GM06990 (cell line): Measurements from ENCODE around the gene SSR1.
"Not testable (repeated sequence)": the region's sequence is repeated elsewhere in the genome, so short reads cannot be mapped to it uniquely, and the experiment has no call there.

Experiments used
- DNase-seq: peaks from one replicate; pipeline ENCODE4 v3.0.0-alpha.2; 2011; ENCODE audit not compliant: insufficient read length; ENCODE audit errors: extremely low read depth
- H3K27me3 ChIP-seq: replicated peaks from 2 replicates; pipeline ENCODE4 v1.6.0; 2011; ENCODE audit warnings: low read length; ENCODE audit not compliant: control insufficient read depth, insufficient read depth
- H3K36me3 ChIP-seq: 2 replicates; pipeline ENCODE4 v1.5.1; 2011; ENCODE audit warnings: low read length; ENCODE audit not compliant: control insufficient read depth, insufficient read depth
- H3K4me3 ChIP-seq: replicated peaks from 2 replicates; pipeline ENCODE4 v1.5.1; 2011; ENCODE audit warnings: low read depth, mild to moderate bottlenecking, control low read depth, low read length
- TF ChIP-seq, protein P1 (sequence below): IDR thresholded peaks from 2 replicates; pipeline ENCODE4 v1.5.1; 2011; ENCODE audit warnings: low read length, control low read depth, mild to moderate bottlenecking, inconsistent platforms; ENCODE audit not compliant: insufficient read depth, poor library complexity, severe bottlenecking

SSR1 gene

DNA sequence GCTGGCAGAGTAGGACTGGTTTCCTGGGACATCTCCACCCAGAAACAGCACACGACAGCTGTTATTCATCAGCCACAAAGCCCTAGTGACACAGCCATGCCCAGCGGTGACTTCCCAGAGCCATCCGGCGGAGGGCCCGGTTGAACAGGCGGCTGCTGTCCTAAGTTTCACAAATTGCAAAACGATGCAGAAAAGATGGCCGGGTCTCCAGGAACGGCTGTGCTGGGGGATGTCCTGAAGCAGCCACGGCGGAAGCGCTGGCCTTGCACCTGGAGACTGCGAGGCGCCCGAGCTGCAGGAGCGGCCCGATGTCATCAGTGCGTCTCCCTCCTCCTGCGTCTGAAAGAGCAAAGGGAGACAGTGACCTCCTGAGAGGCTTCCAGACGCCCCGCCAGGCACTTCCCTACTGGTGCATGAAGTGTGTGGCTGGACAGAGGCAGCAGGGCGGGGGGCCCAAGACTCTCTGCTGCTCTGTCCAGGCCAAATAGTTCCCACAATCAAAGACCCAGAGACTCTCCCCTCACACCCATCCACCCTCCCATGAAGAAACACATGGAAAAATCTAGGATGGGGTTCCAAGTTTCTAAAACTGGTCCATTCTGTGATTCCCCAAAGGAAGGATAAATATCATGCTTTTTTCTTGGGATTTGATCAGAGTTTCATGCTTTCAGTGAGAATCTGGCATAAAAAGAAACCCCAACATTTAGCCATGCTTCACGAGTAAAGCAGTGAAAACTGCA is 44.0 kb downstream of the SSR1 start:
- no peak for DNase-seq
- TF ChIP-seq, protein P1, sequence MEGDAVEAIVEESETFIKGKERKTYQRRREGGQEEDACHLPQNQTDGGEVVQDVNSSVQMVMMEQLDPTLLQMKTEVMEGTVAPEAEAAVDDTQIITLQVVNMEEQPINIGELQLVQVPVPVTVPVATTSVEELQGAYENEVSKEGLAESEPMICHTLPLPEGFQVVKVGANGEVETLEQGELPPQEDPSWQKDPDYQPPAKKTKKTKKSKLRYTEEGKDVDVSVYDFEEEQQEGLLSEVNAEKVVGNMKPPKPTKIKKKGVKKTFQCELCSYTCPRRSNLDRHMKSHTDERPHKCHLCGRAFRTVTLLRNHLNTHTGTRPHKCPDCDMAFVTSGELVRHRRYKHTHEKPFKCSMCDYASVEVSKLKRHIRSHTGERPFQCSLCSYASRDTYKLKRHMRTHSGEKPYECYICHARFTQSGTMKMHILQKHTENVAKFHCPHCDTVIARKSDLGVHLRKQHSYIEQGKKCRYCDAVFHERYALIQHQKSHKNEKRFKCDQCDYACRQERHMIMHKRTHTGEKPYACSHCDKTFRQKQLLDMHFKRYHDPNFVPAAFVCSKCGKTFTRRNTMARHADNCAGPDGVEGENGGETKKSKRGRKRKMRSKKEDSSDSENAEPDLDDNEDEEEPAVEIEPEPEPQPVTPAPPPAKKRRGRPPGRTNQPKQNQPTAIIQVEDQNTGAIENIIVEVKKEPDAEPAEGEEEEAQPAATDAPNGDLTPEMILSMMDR, result no peak
- Histone ChIP-seq H3K36me3 (no peaks in the 10 kb centered on the region), H3K4me3 (no peak overlapping the region), H3K27me3 (no peaks in the 10 kb centered on the region; the same call in 1 of the 2 replicates)

DNA sequence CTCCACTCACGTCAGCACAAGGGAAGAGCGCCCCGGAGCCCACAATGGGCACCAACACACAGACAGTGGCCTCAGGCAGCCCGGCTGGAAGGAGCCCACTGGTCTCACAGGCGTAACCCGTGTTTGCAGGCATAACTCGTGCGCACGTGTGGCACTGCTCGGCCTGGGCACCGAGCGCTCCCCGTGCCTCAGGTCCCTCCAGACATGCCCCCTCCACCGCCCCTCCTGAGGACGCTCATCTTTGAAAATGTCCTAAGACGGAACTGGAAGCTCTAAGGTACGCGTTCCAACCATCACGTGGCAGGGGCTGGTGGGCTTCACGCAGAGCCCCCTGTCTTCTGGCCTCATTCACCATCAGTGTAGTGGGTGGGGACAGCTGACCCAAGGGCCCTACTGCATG is 44.6 kb downstream of the SSR1 start:
- H3K4me3 ChIP-seq, result no peak overlapping the region
- no peaks in the 10 kb centered on the region for H3K36me3 ChIP-seq
- TF ChIP-seq, protein P1, result no peak
- no peaks in the 10 kb centered on the region; the same call in 1 of the 2 replicates for H3K27me3 ChIP-seq
- DNase-seq, result no peak

DNA sequence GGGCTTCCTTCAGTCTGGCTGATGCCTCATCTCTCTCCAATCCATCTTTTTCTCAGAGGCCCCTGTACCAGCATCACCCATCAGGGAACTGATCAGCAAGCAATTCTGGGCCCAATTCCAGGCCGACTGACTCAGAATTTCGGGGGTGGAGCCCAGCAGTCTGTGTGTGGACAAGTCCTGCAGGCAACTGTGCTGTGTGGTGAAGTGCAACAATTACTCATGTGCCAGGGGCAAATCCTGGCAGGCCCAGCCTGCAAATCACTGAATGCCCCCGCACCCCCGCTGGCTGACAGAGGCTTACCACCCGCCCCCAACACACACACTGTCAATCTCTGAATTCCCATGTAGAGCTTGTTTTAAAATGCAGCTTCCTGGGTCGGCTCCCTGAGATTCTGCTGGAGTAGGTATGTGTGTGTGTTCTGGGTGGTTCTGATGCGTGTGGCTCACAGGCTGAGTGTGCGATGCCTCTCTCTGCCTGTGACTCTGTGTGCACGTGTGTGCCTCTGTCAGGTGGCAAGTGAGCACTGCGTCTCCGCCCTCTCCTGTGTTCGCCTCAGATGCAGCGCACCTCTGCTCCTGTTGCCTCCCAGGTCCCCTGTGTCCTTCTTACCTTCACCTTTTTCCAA is 45.4 kb downstream of the SSR1 start:
- DNase-seq, result no peak
- Histone ChIP-seq H3K4me3 (no peak overlapping the region), H3K36me3 (no peaks in the 10 kb centered on the region), H3K27me3 (no peaks in the 10 kb centered on the region; the same call in 1 of the 2 replicates)
- TF ChIP-seq, protein P1, result no peak

DNA sequence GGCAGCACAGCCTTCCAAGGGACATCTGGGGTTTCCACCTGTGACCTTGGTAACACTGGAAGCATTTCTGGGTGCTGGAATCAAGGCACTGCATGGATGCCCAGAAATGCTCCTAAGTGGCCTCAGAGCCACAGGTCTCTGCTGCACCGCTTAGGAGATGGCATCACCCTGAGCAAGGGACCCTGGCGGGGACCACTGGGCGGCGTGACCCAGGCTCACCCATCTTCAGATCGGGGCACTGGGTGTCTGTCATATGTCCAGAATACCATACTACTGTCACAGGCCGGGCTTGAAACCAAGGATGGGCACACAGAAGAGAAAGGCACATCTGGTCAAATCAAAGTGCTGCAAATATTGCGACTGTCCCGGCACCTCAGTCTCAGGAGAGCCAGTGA is 45.9 kb downstream of the SSR1 start:
- no peak for DNase-seq
- H3K36me3 ChIP-seq, result no peaks in the 10 kb centered on the region
- TF ChIP-seq, protein P1, result no peak
- H3K4me3 ChIP-seq, result no peak overlapping the region
- H3K27me3 ChIP-seq, result no peaks in the 10 kb centered on the region; the same call in 1 of the 2 replicates

DNA sequence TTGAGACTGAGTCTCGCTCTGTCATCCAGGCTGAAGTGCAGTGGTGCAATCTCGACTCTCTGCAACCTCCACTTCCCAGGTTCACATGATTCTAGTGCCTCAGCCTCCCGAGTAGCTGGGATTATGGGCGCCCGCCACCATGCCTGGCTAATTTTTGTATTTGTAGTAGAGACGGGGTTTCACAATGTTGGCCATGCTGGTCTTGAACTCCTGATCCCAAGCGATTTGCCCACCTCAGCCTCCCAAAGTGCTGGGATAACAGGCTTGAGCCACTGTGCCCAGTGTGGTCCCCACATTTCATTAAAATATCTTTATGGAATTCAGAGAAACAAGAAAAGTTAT is 47.6 kb downstream of the SSR1 start:
- not testable (repeated sequence) for H3K4me3 ChIP-seq, H3K27me3 ChIP-seq, DNase-seq, H3K36me3 ChIP-seq

DNA sequence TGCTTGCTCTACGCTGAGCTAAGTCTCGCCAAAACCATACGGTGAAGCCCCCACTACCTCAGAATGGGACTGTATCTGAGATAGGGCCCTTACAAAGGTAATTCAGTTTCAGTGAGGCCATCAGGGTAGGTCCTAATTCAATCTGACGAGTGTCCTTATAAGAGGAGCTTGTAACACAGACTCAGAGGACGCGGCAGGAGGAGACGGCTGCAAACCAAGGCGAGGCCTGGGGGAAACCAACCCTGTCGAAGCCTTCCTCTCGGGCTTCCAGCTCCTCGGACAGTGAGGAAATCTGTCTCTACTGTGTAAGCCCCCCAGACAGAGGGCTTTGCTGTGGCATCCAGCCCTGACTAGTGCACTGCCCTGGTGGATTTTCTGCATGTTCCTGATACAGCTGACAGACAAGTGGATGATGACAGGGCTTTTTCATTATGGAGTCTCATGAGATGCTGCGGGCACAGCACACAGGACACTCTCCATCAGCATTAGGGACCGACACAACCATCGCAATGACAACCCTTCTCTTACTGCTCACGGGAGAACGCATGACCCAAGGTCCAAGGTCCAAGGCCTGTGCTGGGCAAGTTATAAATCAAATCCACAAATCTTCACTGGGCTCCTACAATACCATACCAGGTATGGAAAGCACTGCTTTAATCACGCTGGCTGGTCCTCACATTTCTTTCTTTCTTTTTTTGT is 48.2 kb downstream of the SSR1 start:
- no peak for DNase-seq
- H3K36me3 ChIP-seq, result no peaks in the 10 kb centered on the region
- no peaks in the 10 kb centered on the region for H3K27me3 ChIP-seq
- H3K4me3 ChIP-seq, result no peak overlapping the region
- TF ChIP-seq, protein P1, result no peak
